AG10803 (cell line): Measurements from ENCODE around the gene GAS2L1.

Source experiments
- DNase-seq: peaks from one replicate; pipeline ENCODE4 v3.0.0; 2010; ENCODE audit warnings: low read depth
- H3K4me3 ChIP-seq: 2 replicates; pipeline ENCODE4 v1.5.1; 2011; ENCODE audit warnings: mild to moderate bottlenecking, low read length, control low read depth
- CTCF ChIP-seq: conservative IDR thresholded peaks from 2 replicates; pipeline ENCODE4 v1.5.1; 2011; ENCODE audit warnings: mild to moderate bottlenecking, low read length, control low read depth, inconsistent platforms

GAS2L1 gene

GRCh38 chr22:29320546-29320945 is 14.1 kb downstream of the GAS2L1 start:
- 0 out of 2 replicates have a peak, but pooled peaks have one; percentile 11 for TF ChIP-seq CTCF
- no peak overlapping the region for H3K4me3 ChIP-seq
- DNase-seq: no peak

- no peak for DNase-seq
- H3K4me3 ChIP-seq: no peak overlapping the region
- TF ChIP-seq CTCF: no peak
These were observed 17.2 kb downstream of the GAS2L1 start for GRCh38 chr22:29323641-29324040.

- no peak overlapping the region for H3K4me3 ChIP-seq
- DNase-seq: no peak
- no peak for TF ChIP-seq CTCF
These were observed 18.9 kb downstream of the GAS2L1 start for GRCh38 chr22:29325356-29325755.

GRCh38 chr22:29325785-29326315 is 19.4 kb downstream of the GAS2L1 start:
- DNase-seq: no peak
- H3K4me3 ChIP-seq: no peak overlapping the region
- no peak for TF ChIP-seq CTCF

- no peak for TF ChIP-seq CTCF
- DNase-seq: no peak
- H3K4me3 ChIP-seq: no peak overlapping the region
These were observed 20.0 kb downstream of the GAS2L1 start for GRCh38 chr22:29326481-29326880.

- H3K4me3 ChIP-seq: no peak overlapping the region
- no peak for DNase-seq
- no peak for TF ChIP-seq CTCF
These were observed 20.8 kb downstream of the GAS2L1 start for GRCh38 chr22:29327089-29327764.

- DNase-seq: no peak
- TF ChIP-seq CTCF: no peak; the same call in 1 of the 2 replicates
- H3K4me3 ChIP-seq: no peak overlapping the region
These were observed 21.6 kb downstream of the GAS2L1 start for GRCh38 chr22:29328055-29328454.
